Measurements from ENCODE around the gene CD99.

GRCh38 chrX:2741386-2741785 is 50.3 kb downstream of the CD99 start:
- TF ChIP-seq ZNF384 (IDR thresholded peaks at IDR 0.05; ENCODE audit: low read depth, low read length) (no peak), CHD2 (IDR thresholded peaks at IDR 0.05; ENCODE audit: low read depth, low read length) (no peak), RFX5 (IDR thresholded peaks at IDR 0.05; ENCODE audit: low read depth, low read length) (no peak), POLR2A (conservative IDR thresholded peaks at IDR 0.05) (no peak), EZH2 (IDR thresholded peaks at IDR 0.05; ENCODE audit: borderline replicate concordance, low read depth, low read length) (no peak)
